Astrocyte of the cerebellum (primary cell): Measurements from ENCODE around the gene BCO1.

ENCODE experiments used
- DNase-seq: peaks from one replicate; pipeline ENCODE4 v3.0.0-alpha.2; 2011; ENCODE audit warnings: low read depth
- H3K4me3 ChIP-seq: 2 replicates; pipeline ENCODE4 v1.5.1; 2011; ENCODE audit warnings: mild to moderate bottlenecking, low read depth, low read length, moderate library complexity
- in situ Hi-C: cut with HindIII; loops from 2 replicates; pipeline ENCODE4 v1.10.0; 2017; ENCODE audit warnings: low sequenced_read_pairs
- TF ChIP-seq, protein P1 (sequence below): IDR thresholded peaks from 2 replicates; pipeline ENCODE4 v1.5.1; 2012; ENCODE audit warnings: low read length, low read depth, moderate library complexity, mild to moderate bottlenecking; ENCODE audit errors: missing control alignments

The BCO1 gene

DNA sequence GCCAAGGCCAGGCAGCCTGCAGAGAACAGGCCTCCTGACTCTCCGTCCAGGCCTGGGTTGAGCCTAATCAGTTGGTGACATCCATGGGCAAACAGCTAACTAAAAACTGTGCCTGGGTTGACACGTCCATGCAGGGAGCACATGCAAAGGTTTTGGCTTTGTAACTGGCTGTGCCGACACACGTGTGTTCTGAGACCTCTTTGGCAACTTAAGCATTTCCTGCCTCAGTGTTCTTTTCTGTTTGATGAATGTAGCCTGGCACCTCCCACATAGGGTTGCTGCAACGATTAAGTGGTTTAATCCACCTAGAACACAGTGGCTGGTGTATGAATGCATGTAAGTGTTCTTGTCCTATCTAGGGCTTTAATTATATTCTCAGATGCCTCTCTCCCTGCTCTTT, 3.2 kb downstream of the BCO1 start:
- no peak overlapping the region for H3K4me3 ChIP-seq
- TF ChIP-seq, protein P1, sequence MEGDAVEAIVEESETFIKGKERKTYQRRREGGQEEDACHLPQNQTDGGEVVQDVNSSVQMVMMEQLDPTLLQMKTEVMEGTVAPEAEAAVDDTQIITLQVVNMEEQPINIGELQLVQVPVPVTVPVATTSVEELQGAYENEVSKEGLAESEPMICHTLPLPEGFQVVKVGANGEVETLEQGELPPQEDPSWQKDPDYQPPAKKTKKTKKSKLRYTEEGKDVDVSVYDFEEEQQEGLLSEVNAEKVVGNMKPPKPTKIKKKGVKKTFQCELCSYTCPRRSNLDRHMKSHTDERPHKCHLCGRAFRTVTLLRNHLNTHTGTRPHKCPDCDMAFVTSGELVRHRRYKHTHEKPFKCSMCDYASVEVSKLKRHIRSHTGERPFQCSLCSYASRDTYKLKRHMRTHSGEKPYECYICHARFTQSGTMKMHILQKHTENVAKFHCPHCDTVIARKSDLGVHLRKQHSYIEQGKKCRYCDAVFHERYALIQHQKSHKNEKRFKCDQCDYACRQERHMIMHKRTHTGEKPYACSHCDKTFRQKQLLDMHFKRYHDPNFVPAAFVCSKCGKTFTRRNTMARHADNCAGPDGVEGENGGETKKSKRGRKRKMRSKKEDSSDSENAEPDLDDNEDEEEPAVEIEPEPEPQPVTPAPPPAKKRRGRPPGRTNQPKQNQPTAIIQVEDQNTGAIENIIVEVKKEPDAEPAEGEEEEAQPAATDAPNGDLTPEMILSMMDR = no peak
- no peak for DNase-seq
- in situ Hi-C loops = no loop called here

DNA sequence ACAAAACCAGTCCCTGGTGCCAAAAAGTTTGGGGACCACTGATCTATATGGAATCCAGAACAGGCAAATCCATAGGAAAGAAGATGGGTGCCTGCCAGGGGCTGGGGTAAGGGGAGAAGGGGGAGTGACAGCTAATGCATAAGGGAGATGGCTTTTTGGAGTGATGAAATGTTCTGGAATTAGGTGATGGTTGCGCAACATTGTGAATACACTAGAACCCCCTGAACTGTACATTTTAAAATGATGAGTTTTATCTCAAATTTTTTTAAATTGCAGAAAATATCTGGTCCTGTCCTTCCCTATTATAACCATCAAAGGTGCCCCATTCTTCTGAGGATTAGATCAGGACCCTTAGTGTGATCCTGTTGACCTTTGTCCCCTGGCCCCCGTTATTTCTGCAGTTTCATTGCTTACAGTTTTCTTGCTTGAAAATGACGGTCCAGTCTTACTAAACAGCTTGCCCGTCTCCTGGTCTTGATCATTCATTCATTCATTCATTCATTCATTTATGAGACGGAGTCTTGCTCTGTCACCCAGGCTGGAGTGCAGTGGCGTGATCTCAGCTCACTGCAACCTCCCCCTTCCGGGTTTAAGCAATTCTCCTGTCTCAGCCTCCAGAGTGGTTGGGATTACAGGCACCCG, 4.6 kb downstream of the BCO1 start:
- no peak overlapping the region for H3K4me3 ChIP-seq
- in situ Hi-C loops = no loop called here
- no peak for DNase-seq
- TF ChIP-seq, protein P1 = no peak

DNA sequence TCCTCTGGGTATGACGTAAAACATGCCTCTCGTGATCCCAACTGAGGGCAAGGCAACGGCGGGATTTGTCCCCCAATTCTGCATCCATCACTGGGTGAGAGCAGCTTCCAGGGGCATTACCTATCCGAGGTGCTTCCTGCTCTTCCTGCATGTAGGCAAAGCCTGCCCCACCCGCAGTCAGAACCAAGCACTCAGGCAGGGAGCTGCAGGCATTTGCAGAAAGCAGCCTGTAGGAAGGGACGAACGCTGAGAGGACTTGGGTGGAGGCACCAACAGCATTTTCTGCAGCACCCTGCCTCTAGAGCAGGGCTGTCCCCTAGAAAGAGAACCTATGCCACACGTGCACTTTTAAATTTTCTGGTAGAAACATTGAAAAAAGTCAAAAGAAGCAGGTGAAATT, 5.5 kb downstream of the BCO1 start:
- in situ Hi-C loops = no loop called here
- TF ChIP-seq, protein P1 = no peak
- H3K4me3 ChIP-seq = no peak overlapping the region
- DNase-seq = no peak

GRCh38 chr16:81251871-81252270, 13.4 kb downstream of the BCO1 start:
- TF ChIP-seq, protein P1 = no peak
- no peak overlapping the region for H3K4me3 ChIP-seq
- in situ Hi-C loops = loop anchor here (5.0 kb wide), 1 partner anchor 40 kb away; no protein-coding TSS in a partner anchor
- no peak for DNase-seq

DNA sequence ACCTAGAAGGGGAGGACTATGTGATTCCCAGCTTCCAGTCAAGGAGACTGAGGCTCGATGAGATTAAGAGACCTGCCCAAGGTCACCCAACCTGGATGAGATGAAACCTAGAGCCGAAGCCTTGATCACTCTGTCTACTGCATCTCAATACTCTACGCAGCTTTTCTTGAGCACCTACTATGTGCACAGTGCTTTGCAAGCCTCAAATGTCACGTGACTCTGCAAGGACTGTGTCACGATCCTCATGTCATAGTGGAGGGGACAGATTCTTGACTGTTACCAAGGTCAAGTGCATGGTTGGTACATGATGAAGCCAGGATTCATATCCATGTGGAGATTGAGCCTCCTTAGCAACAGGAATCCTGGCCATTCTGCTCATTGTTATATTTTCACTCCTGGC, 14.7 kb downstream of the BCO1 start:
- H3K4me3 ChIP-seq = no peak overlapping the region
- no peak for DNase-seq

DNA sequence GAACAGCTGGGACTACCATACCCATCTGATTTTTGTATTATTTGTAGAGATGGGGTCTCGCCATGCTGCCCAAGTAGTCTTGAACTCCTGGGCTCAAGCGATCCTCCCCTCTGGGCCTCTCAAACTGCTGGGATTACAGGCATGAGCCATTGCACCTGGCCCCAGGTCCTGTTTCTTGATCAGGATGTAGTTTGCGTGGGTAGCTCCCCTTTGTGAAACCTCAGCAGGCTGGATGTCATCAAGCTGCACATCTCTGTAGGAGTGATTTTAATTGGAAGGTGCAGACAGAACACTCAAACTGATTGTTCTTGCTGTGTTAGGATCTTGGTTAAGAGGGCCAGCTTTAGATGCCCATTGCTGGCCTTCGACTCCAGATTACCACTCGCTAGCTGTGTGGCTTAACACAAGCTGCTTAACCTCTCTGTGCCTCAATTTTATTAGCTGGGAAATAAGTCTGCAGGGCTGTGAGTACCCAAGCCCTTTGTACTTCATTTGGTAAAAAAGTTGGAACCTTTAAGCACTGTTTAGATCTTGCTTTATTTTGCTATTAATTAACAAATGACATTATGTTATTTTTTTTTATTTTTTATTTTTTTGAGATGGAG, 16.5 kb downstream of the BCO1 start:
- DNase-seq = no peak
- in situ Hi-C loops = loop anchor here (5.0 kb wide), 1 partner anchor 37 kb away; no protein-coding TSS in a partner anchor
- TF ChIP-seq, protein P1 = no peak
- H3K4me3 ChIP-seq = no peak overlapping the region

More for the DNA sequence above, 14.7 kb downstream of the BCO1 start:
- in situ Hi-C loops = loop anchor here (5.0 kb wide), 1 partner anchor 39 kb away; no protein-coding TSS in a partner anchor
- TF ChIP-seq, protein P1 = no peak
